GM18909 (cell line): Measurements from ENCODE around the gene RAB11A.
"Not testable (repeated sequence)": the region's sequence is repeated elsewhere in the genome, so short reads cannot be mapped to it uniquely, and the experiment has no call there.

Experiments used
- ATAC-seq: cut with Tn5 transposase; IDR thresholded peaks from one replicate; pipeline ENCODE4 v1.9.1; 2021; ENCODE audit warnings: mild to moderate bottlenecking; ENCODE audit not compliant: unreplicated experiment, poor library complexity

RAB11A gene

GRCh38 chr15:65841121-65841930, 28.0 kb upstream of the RAB11A start:
- ATAC-seq, result no peak

GRCh38 chr15:65845826-65846519, 23.3 kb upstream of the RAB11A start:
- ATAC-seq, result no peak

GRCh38 chr15:65847989-65848388, 21.3 kb upstream of the RAB11A start:
- no peak for ATAC-seq

- no peak for ATAC-seq
These were observed 17.3 kb upstream of the RAB11A start for GRCh38 chr15:65851981-65852380.

GRCh38 chr15:65856821-65857455, 12.4 kb upstream of the RAB11A start:
- ATAC-seq, result no peak

GRCh38 chr15:65857718-65858402, 11.4 kb upstream of the RAB11A start:
- no peak for ATAC-seq

GRCh38 chr15:65862682-65863081, 6.6 kb upstream of the RAB11A start:
- no peak for ATAC-seq

GRCh38 chr15:65863106-65863505, 6.2 kb upstream of the RAB11A start:
- ATAC-seq, result no peak

- ATAC-seq, result no peak
These were observed 2.0 kb upstream of the RAB11A start for GRCh38 chr15:65867244-65867643.

- not testable (repeated sequence) for ATAC-seq
These were observed 1.4 kb upstream of the RAB11A start for GRCh38 chr15:65867933-65868332.

GRCh38 chr15:65868546-65869125, 655 bp upstream of the RAB11A start:
- no peak for ATAC-seq

GRCh38 chr15:65869954-65870871, 922 bp downstream of the RAB11A start:
- peak; percentile 2 for ATAC-seq

- ATAC-seq, result no peak
These were observed 1.7 kb downstream of the RAB11A start for GRCh38 chr15:65870889-65871533.

- ATAC-seq, result not testable (repeated sequence)
These were observed 2.6 kb downstream of the RAB11A start for GRCh38 chr15:65871886-65872285.

GRCh38 chr15:65872596-65872995, 3.3 kb downstream of the RAB11A start:
- ATAC-seq, result not testable (repeated sequence)

GRCh38 chr15:65873256-65873655, 4.0 kb downstream of the RAB11A start:
- no peak for ATAC-seq

GRCh38 chr15:65875458-65875857, 6.2 kb downstream of the RAB11A start:
- no peak for ATAC-seq

GRCh38 chr15:65877749-65878148, 8.5 kb downstream of the RAB11A start:
- ATAC-seq, result no peak
